ENCODE results near the gene AGMO. TPM values are rescaled to one million over a fixed set of nuclear protein-coding genes. Genes with fewer than 3 reads are reported as not detected.
A peak's percentile ranks its signal among the peaks of the same experiment; 100 is the strongest.

AGMO gene
- total RNA-seq, 1 experiment from 2014 or later = not detected

GRCh38 chr7:15305002-15305600 lies 256.7 kb downstream of the AGMO start:
- H3K9me2 ChIP-seq (ENCODE audit: insufficient read depth) = no peaks in the 10 kb centered on the region
- RAD21 ChIA-PET (ENCODE audit: low non-redundant PET in 1 of 2, low total read pairs in 2 of 2, uncharacterized antibody in 2 of 2, unreplicated experiment in 2 of 2) = no interaction called here
- no peak overlapping the region for H3K9ac ChIP-seq (ENCODE audit: low read length)
- H2AFZ ChIP-seq (ENCODE audit: low read depth, low read length, poor library complexity, severe bottlenecking) = peak overlapping the region; percentile 88
- no peak overlapping the region for H3K27ac ChIP-seq (ENCODE audit: low read depth, low read length)
- H3K27me3 ChIP-seq (ENCODE audit: insufficient read depth, low read length) = no peaks in the 10 kb centered on the region
- H3K4me1 ChIP-seq (ENCODE audit: control insufficient read depth in 1 of 2, insufficient read depth in 2 of 2, low read length in 2 of 2) = no peaks in the 10 kb centered on the region
- TF ChIP-seq CTCF (IDR thresholded peaks at IDR 0.05 in 2 of 3, conservative IDR thresholded peaks at IDR 0.05 in 1 of 3; ENCODE audit: borderline replicate concordance in 1 of 3, insufficient read depth in 1 of 3, low read depth in 2 of 3, low read length in 2 of 3) = peak; percentile 49 to 73 (median 63); a peak in 5 of 6 replicates
- peak; percentile 73 for TF ChIP-seq RAD21 (IDR thresholded peaks at IDR 0.05; ENCODE audit: low read depth)
- no peak for TF ChIP-seq EGR1 (IDR thresholded peaks at IDR 0.05; ENCODE audit: low read depth)
- TF ChIP-seq ELF1 (IDR thresholded peaks at IDR 0.05; ENCODE audit: borderline replicate concordance, low read depth) = no peak
- no peaks in the 10 kb centered on the region for H3K79me2 ChIP-seq (ENCODE audit: insufficient read depth, low read length)
- H4K20me1 ChIP-seq (ENCODE audit: insufficient read depth) = no peaks in the 10 kb centered on the region
- no peak overlapping the region for H3K4me2 ChIP-seq (ENCODE audit: low read length)
- H3K4me3 ChIP-seq (replicated peaks in 1 of 2; ENCODE audit: low read depth in 1 of 2, low read length in 2 of 2) = no peak overlapping the region
- ATAC-seq (peak; percentile 73), DNase-seq (ENCODE audit: low read depth, low spot score) (peak; percentile 33)
- no peaks in the 10 kb centered on the region for H3K36me3 ChIP-seq (ENCODE audit: control insufficient read depth in 1 of 2, insufficient read depth in 2 of 2, low read length in 2 of 2)
- BruUV-seq (replicated peaks) = no TSS peak
- POLR2A ChIA-PET = no interaction called here
- intact Hi-C loops (cut with micrococcal nuclease) = loop anchor here (5.0 kb wide), 2 partner anchors 417 to 588 kb away; no protein-coding TSS in a partner anchor
- CTCF ChIA-PET = interaction anchor here (3.1 kb wide), 1 partner anchor 416 kb away, joined by 17 read pairs; no protein-coding TSS in a partner anchor
- no peaks in the 10 kb centered on the region for H3K9me3 ChIP-seq (ENCODE audit: control insufficient read depth in 1 of 2, insufficient read depth in 1 of 2, low read depth in 1 of 2, low read length in 2 of 2)

GRCh38 chr7:15303357-15303756 lies 258.5 kb downstream of the AGMO start:
- no TSS peak for BruUV-seq (replicated peaks)
- no peak overlapping the region for H3K9ac ChIP-seq (ENCODE audit: low read length)
- no peak overlapping the region for H3K4me2 ChIP-seq (ENCODE audit: low read length)
- no peaks in the 10 kb centered on the region for H3K9me2 ChIP-seq (ENCODE audit: insufficient read depth)
- H3K27me3 ChIP-seq (ENCODE audit: insufficient read depth, low read length) = no peaks in the 10 kb centered on the region
- no peaks in the 10 kb centered on the region for H4K20me1 ChIP-seq (ENCODE audit: insufficient read depth)
- ATAC-seq = no peak
- H3K79me2 ChIP-seq (ENCODE audit: insufficient read depth, low read length) = no peaks in the 10 kb centered on the region
- H3K27ac ChIP-seq (ENCODE audit: low read depth, low read length) = no peak overlapping the region
- ChIA-PET POLR2A (no interaction called here), CTCF (interaction anchor here (0.8 to 3.1 kb wide), 3 partner anchors 11 to 417 kb away, joined by 3 to 17 read pairs (median 4); no protein-coding TSS in a partner anchor), RAD21 (ENCODE audit: low non-redundant PET in 1 of 2, low total read pairs in 2 of 2, uncharacterized antibody in 2 of 2, unreplicated experiment in 2 of 2) (no interaction called here)
- H3K36me3 ChIP-seq (ENCODE audit: control insufficient read depth in 1 of 2, insufficient read depth in 2 of 2, low read length in 2 of 2) = no peaks in the 10 kb centered on the region
- H3K4me1 ChIP-seq (ENCODE audit: control insufficient read depth in 1 of 2, insufficient read depth in 2 of 2, low read length in 2 of 2) = no peaks in the 10 kb centered on the region
- no peak overlapping the region for H3K4me3 ChIP-seq (replicated peaks in 1 of 2; ENCODE audit: low read depth in 1 of 2, low read length in 2 of 2)
- intact Hi-C loops (cut with micrococcal nuclease) = no loop called here
- H2AFZ ChIP-seq (ENCODE audit: low read depth, low read length, poor library complexity, severe bottlenecking) = no peak overlapping the region
- no peak for DNase-seq (ENCODE audit: low read depth, low spot score)
- no peaks in the 10 kb centered on the region for H3K9me3 ChIP-seq (ENCODE audit: control insufficient read depth in 1 of 2, insufficient read depth in 1 of 2, low read depth in 1 of 2, low read length in 2 of 2)
- no peak for TF ChIP-seq REST (IDR thresholded peaks at IDR 0.05; ENCODE audit: low read depth)
- TF ChIP-seq SP1 (IDR thresholded peaks at IDR 0.05; ENCODE audit: low read depth) = no peak
- no peak for TF ChIP-seq EZH2phosphoT487 (IDR thresholded peaks at IDR 0.05; ENCODE audit: borderline replicate concordance)
- no peak for TF ChIP-seq CTCF (IDR thresholded peaks at IDR 0.05 in 2 of 3, conservative IDR thresholded peaks at IDR 0.05 in 1 of 3; ENCODE audit: borderline replicate concordance in 1 of 3, insufficient read depth in 1 of 3, low read depth in 2 of 3, low read length in 2 of 3)
- TF ChIP-seq SRF (IDR thresholded peaks at IDR 0.05; ENCODE audit: low read depth) = no peak
- TF ChIP-seq CBX3 (IDR thresholded peaks at IDR 0.05; ENCODE audit: low read depth) = no peak
- no peak for TF ChIP-seq SIN3A (IDR thresholded peaks at IDR 0.05; ENCODE audit: low read depth)
- TF ChIP-seq JUND (IDR thresholded peaks at IDR 0.05) = no peak
- no peak for TF ChIP-seq EZH2 (IDR thresholded peaks at IDR 0.05)
- TF ChIP-seq CEBPB (IDR thresholded peaks at IDR 0.05; ENCODE audit: low read depth) = no peak
